Left lung (tissue), 10 donors: ENCODE measurements around the gene PPP1R14D. TPM values are rescaled to one million over a fixed set of nuclear protein-coding genes. Genes with fewer than 3 reads are reported as not detected.
A peak's percentile ranks its signal among the peaks of the same experiment; 100 is the strongest.
"Not testable (repeated sequence)": the region's sequence is repeated elsewhere in the genome, so short reads cannot be mapped to it uniquely, and the experiment has no call there.

ENCODE experiments used
- ATAC-seq: fragments of 200-7000 bp; cut with Tn5 transposase; one replicate; pipeline ENCODE4 v1.9.1; 2020; ENCODE audit warnings: moderate library complexity
- DNase-seq, 4 donors: peaks; one replicate each; pipeline ENCODE4 v3.0.0-alpha.2; 2013 to 2020
- H3K27ac ChIP-seq, 2 donors: fragments of 200-600 bp; sonication (generic) in 1 of 2; one replicate each; pipeline versions ENCODE4 v1.5.0 to v1.8.0; 2020 to 2021
- H3K27me3 ChIP-seq, 2 donors: fragments of 200-600 bp; sonication (generic) in 1 of 2; one replicate each; pipeline versions ENCODE4 v1.5.0 to v1.8.0; 2020 to 2021
- H3K36me3 ChIP-seq, 2 donors: fragments of 200-600 bp; sonication (generic) in 1 of 2; one replicate each; pipeline versions ENCODE4 v1.5.0 to v1.8.0; 2020 to 2021
- H3K4me1 ChIP-seq, 2 donors: fragments of 200-600 bp; one replicate each; pipeline ENCODE4 v1.8.0; 2021
- H3K4me3 ChIP-seq, 2 donors: fragments of 200-600 bp; sonication (generic) in 1 of 2; one replicate each; pipeline versions ENCODE4 v1.5.0 to v1.8.0; 2020 to 2021; ENCODE audit warnings: mild to moderate bottlenecking in 1 of 2
- H3K9me3 ChIP-seq, 2 donors: fragments of 200-600 bp; sonication (generic) in 1 of 2; one replicate each; pipeline versions ENCODE4 v1.5.0 to v1.8.0; 2020 to 2021
- CTCF ChIP-seq, 2 donors: fragments of 200-600 bp; sonication (generic) in 1 of 2; IDR thresholded peaks; one replicate each; pipeline versions ENCODE4 v1.5.0 to v1.8.0; 2021; ENCODE audit warnings: antibody characterized with exemption in 2 of 2
- intact Hi-C, 2 donors: fragments of 100-400 bp; cut with DNase I; formaldehyde crosslinking; loops; one replicate each; pipeline versions ENCODE4 v1.11.2 to v1.14.2; 2022
- polyA plus RNA-seq, 6 donors: library from polyadenylated mRNA; unstranded; fragments of 120-200 nt; gene quantifications; one replicate each; pipeline ENCODE4 v1.2.1, GENCODE V29; 2013; ENCODE audit not compliant: insufficient read length in 6 of 6
- total RNA-seq, 2 donors: library from RNA; stranded (reverse); fragmentation: NEBNext Ultra II Directional; extraction: Animal tissue kit (Norgen Biotek cat#: 25700); gene quantifications; one replicate each; pipeline ENCODE4 v1.2.1, GENCODE V29; 2021
- donor health status: DM: no; HTN: yes; CAD: no.
- donor health status: DM: no; HTN: no; CAD: no.

PPP1R14D gene
- total and polyA plus RNA-seq, 8 donors, result 0.20 to 0.50 (median 0.38) TPM; not detected in 1

GRCh38 chr15:40863660-40864270 is 35.3 kb upstream of the PPP1R14D start:
- intact Hi-C loops, result no loop called here
- Histone ChIP-seq H3K36me3 (no peaks in the 10 kb centered on the region), H3K27ac (no peak overlapping the region), H3K4me1 (peaks cover 0 to 17% of the 10 kb centered on the region in 2 donors), H3K27me3 (no peaks in the 10 kb centered on the region), H3K4me3 (no peak overlapping the region), H3K9me3 (no peaks in the 10 kb centered on the region)
- DNase-seq, result no peak
- no peak for ATAC-seq
- no peak for TF ChIP-seq CTCF (IDR thresholded peaks at IDR 0.05)

GRCh38 chr15:40861147-40861546 is 32.6 kb upstream of the PPP1R14D start:
- H3K36me3 ChIP-seq, H3K27ac ChIP-seq, H3K4me3 ChIP-seq, H3K9me3 ChIP-seq, DNase-seq, ATAC-seq, intact Hi-C loops, H3K27me3 ChIP-seq: not testable (repeated sequence)
- peaks cover 11 to 26% of the 10 kb centered on the region in 2 donors for H3K4me1 ChIP-seq

- Histone ChIP-seq H3K27me3 (no peaks in the 10 kb centered on the region), H3K4me1 (peaks cover 11 to 26% of the 10 kb centered on the region in 2 donors), H3K9me3 (no peaks in the 10 kb centered on the region), H3K27ac (no peak overlapping the region), H3K36me3 (peaks cover 0 to 17% of the 10 kb centered on the region in 2 donors), H3K4me3 (no peak overlapping the region)
- ATAC-seq (peak; percentile 71), DNase-seq (peak in 3 of 4 donors; percentile 75 to 90 (median 77))
- intact Hi-C loops, result no loop called here
- peak; percentile 63 to 86 for TF ChIP-seq CTCF (IDR thresholded peaks at IDR 0.05)
Measured at GRCh38 chr15:40859206-40859851, 30.8 kb upstream of the PPP1R14D start.

- Histone ChIP-seq H3K9me3 (no peaks in the 10 kb centered on the region), H3K27ac (no peak overlapping the region), H3K27me3 (no peaks in the 10 kb centered on the region), H3K4me3 (no peak overlapping the region), H3K36me3 (peaks cover 0 to 23% of the 10 kb centered on the region in 2 donors), H3K4me1 (peaks cover 11 to 26% of the 10 kb centered on the region in 2 donors)
- intact Hi-C loops, result no loop called here
- no peak for ATAC-seq
- TF ChIP-seq CTCF (IDR thresholded peaks at IDR 0.05), result no peak
- no peak for DNase-seq
Measured at GRCh38 chr15:40858706-40859105, 30.2 kb upstream of the PPP1R14D start.

GRCh38 chr15:40857601-40858341 is 29.3 kb upstream of the PPP1R14D start:
- peak overlapping the region in 1 of 2 donors; percentile 54 for H3K27ac ChIP-seq
- no peak overlapping the region for H3K4me3 ChIP-seq
- TF ChIP-seq CTCF (IDR thresholded peaks at IDR 0.05), result peak; percentile 90 to 96
- no peaks in the 10 kb centered on the region for H3K9me3 ChIP-seq
- peaks cover 0 to 32% of the 10 kb centered on the region in 2 donors for H3K36me3 ChIP-seq
- H3K27me3 ChIP-seq, result no peaks in the 10 kb centered on the region
- peak; percentile 93 for ATAC-seq
- H3K4me1 ChIP-seq, result peaks cover 11 to 26% of the 10 kb centered on the region in 2 donors
- intact Hi-C loops, result no loop called here
- DNase-seq, result peak in 3 of 4 donors; percentile 79 to 94 (median 90)
